Parietal lobe (tissue), 1 donor: ENCODE data around the gene USP27X. TPM values are rescaled to one million over a fixed set of nuclear protein-coding genes. Genes with fewer than 3 reads are reported as not detected.

ENCODE experiments used
- total RNA-seq: library from RNA; depleted of rRNA; stranded (reverse); fragments of >200 nt; gene quantifications from one replicate; pipeline ENCODE4 v1.2.3, GENCODE V29; 2014

USP27X gene
- total RNA-seq, result 13.1 TPM

GRCh38 chrX:49878834-49879655 lies at the start of gene USP27X:
Gene USP27X, plus strand, starts transcription at chrX:49879484. Its CDS starts 824 bp downstream, at chrX:49880308.

DNA sequence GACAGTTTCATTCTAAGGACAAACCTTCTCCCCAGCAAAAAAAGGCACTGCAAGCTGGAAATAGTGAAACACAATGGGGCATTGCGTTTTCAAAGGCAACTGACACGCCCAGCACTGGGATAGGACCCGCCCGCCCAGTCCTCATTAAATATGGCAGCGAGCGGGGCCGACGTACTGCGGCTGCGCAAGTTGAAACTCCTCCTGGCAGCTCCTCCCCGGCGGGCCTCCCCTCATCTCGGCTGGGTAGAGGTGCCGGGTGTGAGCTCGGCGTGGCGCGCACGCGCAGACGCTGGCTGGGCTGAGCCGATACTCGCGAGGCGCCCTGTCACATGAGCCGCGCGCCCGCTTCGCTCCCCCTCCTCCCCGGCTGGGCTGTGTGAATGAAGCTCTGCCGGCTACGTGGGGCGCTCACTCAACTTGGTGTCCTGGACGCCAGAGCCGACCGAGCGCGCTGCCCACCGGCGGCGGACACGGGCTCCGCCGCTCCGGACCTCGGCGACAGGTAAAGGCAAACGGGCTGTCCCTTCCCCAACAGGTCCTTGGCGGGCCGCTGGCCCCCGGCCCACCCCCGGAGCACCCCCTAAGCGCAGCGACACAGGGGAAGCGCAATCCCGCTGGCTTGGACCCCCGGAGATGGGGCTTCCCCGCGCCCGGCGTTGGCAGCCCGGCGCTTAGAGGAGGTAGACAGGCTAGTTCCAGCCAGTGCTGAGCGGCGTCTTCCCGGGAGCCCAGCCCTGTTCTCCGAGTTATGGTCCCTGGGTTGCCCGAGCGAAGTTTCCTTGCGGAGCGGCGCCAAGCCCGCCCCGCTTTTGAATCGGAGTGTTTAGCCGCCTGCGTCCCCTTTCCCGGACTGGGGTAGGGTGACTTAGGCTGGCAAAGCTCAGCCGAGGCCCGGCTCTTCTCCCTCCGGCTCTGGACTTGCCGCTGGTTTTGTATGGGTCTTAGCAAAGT lies 43.3 kb downstream of the USP27X start, which contains the start of gene CLCN5:
Gene CLCN5 (plus strand): TSS at position 306 of the 951 bp plus-strand sequence. CDS start 2,703 bp downstream, outside the sequence.

Other genes with a start within 250 kb of the USP27X start
- not detected for gene PAGE1, start 183.5 kb upstream of the USP27X start, total RNA-seq
- gene PAGE4, start 50.2 kb upstream of the USP27X start, total RNA-seq, result not detected
- 3.4 TPM for gene CLCN5, start 43.1 kb downstream of the USP27X start, total RNA-seq